CD4-positive, CD25-positive, alpha-beta regulatory T cell (primary cell): ENCODE measurements around the gene TFAP2C. TPM values are rescaled to one million over a fixed set of nuclear protein-coding genes. Genes with fewer than 3 reads are reported as not detected.

ENCODE experiments used
- ATAC-seq, 2 donors: fragments of 150-1000 bp; cut with Tn5 transposase; one replicate each; pipeline ENCODE4 v1.10.0; 2021; ENCODE audit warnings: low read depth in 2 of 2, moderate number of reproducible peaks in 2 of 2, moderate library complexity in 1 of 2
- DNase-seq, 3 donors: peaks; one replicate each; pipeline versions ENCODE4 v3.0.0 to v3.0.0-alpha.2; 2012 to 2022; ENCODE audit warnings: mixed read lengths in 1 of 3
- H3K27ac ChIP-seq: one replicate; pipeline ENCODE4 v1.7.0; 2013; ENCODE audit warnings: mild to moderate bottlenecking, low read length; ENCODE audit not compliant: insufficient read depth, poor library complexity, severe bottlenecking
- H3K27me3 ChIP-seq: one replicate; pipeline ENCODE4 v1.7.0; 2013; ENCODE audit warnings: low read length; ENCODE audit not compliant: control insufficient read depth, insufficient read depth
- H3K36me3 ChIP-seq: one replicate; pipeline ENCODE4 v1.7.0; 2013; ENCODE audit warnings: mild to moderate bottlenecking, low read length, moderate library complexity; ENCODE audit not compliant: control insufficient read depth, insufficient read depth
- H3K4me1 ChIP-seq: 2 replicates; pipeline ENCODE4 v1.7.0; 2013; ENCODE audit warnings: mild to moderate bottlenecking, low read length; ENCODE audit not compliant: insufficient read depth, control insufficient read depth, poor library complexity, severe bottlenecking
- H3K4me3 ChIP-seq: one replicate; pipeline ENCODE4 v1.7.0; 2013; ENCODE audit warnings: low read depth, mild to moderate bottlenecking, low read length, moderate library complexity
- H3K9me3 ChIP-seq, 2 experiments: 1 replicate in 1 of 2; 2 replicates in 1 of 2; pipeline ENCODE4 v1.7.0; 2013; ENCODE audit warnings: low read length in 2 of 2, mild to moderate bottlenecking in 1 of 2, moderate library complexity in 1 of 2; ENCODE audit not compliant: control insufficient read depth in 2 of 2
- H3K27ac Mint-ChIP-seq, 3 donors: one replicate each; pipeline ENCODE4 v1.8.0; 2020 to 2022; ENCODE audit warnings: mild to moderate bottlenecking in 3 of 3, mixed read lengths in 3 of 3, moderate library complexity in 2 of 3
- H3K27me3 Mint-ChIP-seq: one replicate; pipeline ENCODE4 v1.8.0; 2022; ENCODE audit warnings: mild to moderate bottlenecking, mixed read lengths
- H3K36me3 Mint-ChIP-seq: one replicate; pipeline ENCODE4 v1.8.0; 2020; ENCODE audit warnings: mixed read lengths
- H3K4me1 Mint-ChIP-seq, 4 donors: one replicate each; pipeline ENCODE4 v1.8.0; 2020 to 2022; ENCODE audit warnings: mixed read lengths in 4 of 4, mild to moderate bottlenecking in 1 of 4
- H3K4me3 Mint-ChIP-seq, 4 donors: one replicate each; pipeline ENCODE4 v1.8.0; 2020 to 2022; ENCODE audit warnings: mild to moderate bottlenecking in 4 of 4, mixed read lengths in 4 of 4, moderate library complexity in 3 of 4
- H3K9me3 Mint-ChIP-seq, 7 donors: one replicate each; pipeline ENCODE4 v1.8.0; 2020 to 2022; ENCODE audit warnings: mixed read lengths in 7 of 7, mild to moderate bottlenecking in 3 of 7, moderate library complexity in 2 of 7
- polyA plus RNA-seq, 4 donors: library from polyadenylated mRNA; unstranded; fragments of 300-500 nt; fragmentation: Illumina TruSeq; gene quantifications; one replicate each; pipeline ENCODE4 v1.2.3, GENCODE V29; 2021
- total RNA-seq: library from RNA; stranded (reverse); gene quantifications from one replicate; pipeline ENCODE4 v1.2.3, GENCODE V29; 2022

TFAP2C gene
- total RNA-seq: not detected
- polyA plus RNA-seq: not detected

- DNase-seq (peak in 1 of 3 donors; percentile 18), ATAC-seq (no peak)
- H3K4me3 Mint-ChIP-seq: peak within 1 kb of the TSS in 2 of 4 donors; percentile 26 to 43
- Histone ChIP-seq H3K36me3 (no peaks in the 10 kb centered on the region), H3K4me3 (no peak within 1 kb of the TSS), H3K9me3 (no peaks in the 10 kb centered on the region), H3K4me1 (peaks cover 10% of the 10 kb centered on the region), H3K27me3 (peaks cover 15% of the 10 kb centered on the region), H3K27ac (no peak within 1 kb of the TSS)
- H3K27me3 Mint-ChIP-seq: peaks cover 68% of the 10 kb centered on the region
- H3K9me3 Mint-ChIP-seq: no peaks in the 10 kb centered on the region
- peaks cover 0 to 14% (median 3%) of the 10 kb centered on the region in 4 donors for H3K4me1 Mint-ChIP-seq
- no peak within 1 kb of the TSS for H3K27ac Mint-ChIP-seq
- H3K36me3 Mint-ChIP-seq: no peaks in the 10 kb centered on the region
Observed at GRCh38 chr20:56628873-56629463, at the start of gene TFAP2C. Gene TFAP2C (plus strand): TSS chr20:56629306. CDS start chr20:56629545, 239 bp downstream.

- DNase-seq: no peak
- Mint-ChIP-seq H3K27me3 (peaks cover 6% of the 10 kb centered on the region), H3K27ac (no peak overlapping the region)
Observed at GRCh38 chr20:56580226-56580625, 48.9 kb upstream of the TFAP2C start.

GRCh38 chr20:56581701-56582100 is 47.4 kb upstream of the TFAP2C start:
- H3K27ac Mint-ChIP-seq: no peak overlapping the region
- no peaks in the 10 kb centered on the region for H3K36me3 Mint-ChIP-seq
- peaks cover 6% of the 10 kb centered on the region for H3K27me3 Mint-ChIP-seq
- no peaks in the 10 kb centered on the region for H3K4me1 Mint-ChIP-seq
- no peaks in the 10 kb centered on the region for H3K9me3 ChIP-seq
- no peak overlapping the region for H3K27ac ChIP-seq
- H3K27me3 ChIP-seq: no peaks in the 10 kb centered on the region
- no peak overlapping the region for H3K4me3 Mint-ChIP-seq
- no peak overlapping the region for H3K4me3 ChIP-seq
- DNase-seq (no peak), ATAC-seq (no peak)
- no peaks in the 10 kb centered on the region for H3K4me1 ChIP-seq
- no peaks in the 10 kb centered on the region for H3K36me3 ChIP-seq
- no peaks in the 10 kb centered on the region for H3K9me3 Mint-ChIP-seq

More at GRCh38 chr20:56580226-56580625, 48.9 kb upstream of the TFAP2C start:
- Histone ChIP-seq H3K27me3 (no peaks in the 10 kb centered on the region), H3K9me3 (no peaks in the 10 kb centered on the region), H3K27ac (no peak overlapping the region), H3K4me3 (no peak overlapping the region), H3K4me1 (no peaks in the 10 kb centered on the region), H3K36me3 (no peaks in the 10 kb centered on the region)
- ATAC-seq: no peak
- H3K36me3 Mint-ChIP-seq: no peaks in the 10 kb centered on the region
- H3K4me3 Mint-ChIP-seq: no peak overlapping the region
- H3K9me3 Mint-ChIP-seq: no peaks in the 10 kb centered on the region
- no peaks in the 10 kb centered on the region for H3K4me1 Mint-ChIP-seq

DNA sequence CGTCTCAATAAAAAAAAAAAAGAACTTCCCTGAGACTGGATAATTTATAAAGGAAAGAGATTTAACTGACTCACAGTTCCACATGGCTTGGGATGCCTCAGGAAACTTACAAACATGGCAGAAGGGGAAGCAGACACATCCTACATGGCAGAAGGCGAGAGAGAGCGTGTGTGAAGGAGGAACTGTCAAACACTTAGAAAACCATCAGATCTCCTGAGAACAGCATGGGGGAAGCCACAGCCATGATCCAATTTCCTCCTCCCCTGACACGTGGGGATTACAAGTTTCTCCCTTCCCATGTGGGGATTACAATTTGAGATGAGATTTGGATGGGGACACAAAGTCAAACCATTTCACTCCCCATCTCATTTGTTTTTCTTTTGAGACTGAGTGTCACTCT is 46.6 kb upstream of the TFAP2C start:
- DNase-seq (no peak), ATAC-seq (no peak)
- Histone ChIP-seq H3K27me3 (no peaks in the 10 kb centered on the region), H3K9me3 (no peaks in the 10 kb centered on the region), H3K36me3 (no peaks in the 10 kb centered on the region), H3K27ac (no peak overlapping the region), H3K4me3 (no peak overlapping the region), H3K4me1 (no peaks in the 10 kb centered on the region)
- Mint-ChIP-seq H3K4me3 (no peak overlapping the region), H3K27me3 (peaks cover 6% of the 10 kb centered on the region), H3K4me1 (no peaks in the 10 kb centered on the region), H3K27ac (no peak overlapping the region), H3K9me3 (no peaks in the 10 kb centered on the region), H3K36me3 (no peaks in the 10 kb centered on the region)

DNA sequence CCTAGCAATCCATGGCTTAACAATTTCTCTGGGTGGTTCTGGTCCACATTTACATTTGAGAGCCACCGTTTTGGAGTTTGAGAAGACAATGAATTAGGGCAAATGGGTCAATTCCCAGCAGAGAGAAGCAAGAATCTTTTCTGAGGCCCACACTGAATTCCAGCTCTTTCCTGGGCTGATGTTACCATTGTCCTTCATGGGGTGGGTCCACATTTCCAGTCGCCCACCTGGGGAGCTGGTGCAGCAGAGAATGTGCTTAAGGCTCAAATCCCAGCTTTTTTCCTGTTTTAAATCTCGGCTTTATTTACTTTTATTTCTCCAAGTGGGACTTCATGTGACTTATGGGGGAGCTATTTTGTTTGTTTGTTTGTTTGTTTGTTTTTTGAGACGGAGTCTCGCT is 44.2 kb upstream of the TFAP2C start:
- H3K4me1 Mint-ChIP-seq: no peaks in the 10 kb centered on the region
- H3K4me1 ChIP-seq: no peaks in the 10 kb centered on the region
- ATAC-seq: no peak
- no peak overlapping the region for H3K4me3 ChIP-seq
- H3K27me3 ChIP-seq: no peaks in the 10 kb centered on the region
- no peaks in the 10 kb centered on the region for H3K36me3 ChIP-seq
- no peak overlapping the region for H3K27ac ChIP-seq
- H3K27ac Mint-ChIP-seq: no peak overlapping the region
- peaks cover 0 to 1% (median 0%) of the 10 kb centered on the region in 7 donors for H3K9me3 Mint-ChIP-seq
- H3K36me3 Mint-ChIP-seq: no peaks in the 10 kb centered on the region
- H3K4me3 Mint-ChIP-seq: no peak overlapping the region
- H3K27me3 Mint-ChIP-seq: peaks cover 6% of the 10 kb centered on the region
- H3K9me3 ChIP-seq: no peaks in the 10 kb centered on the region
- no peak for DNase-seq

DNA sequence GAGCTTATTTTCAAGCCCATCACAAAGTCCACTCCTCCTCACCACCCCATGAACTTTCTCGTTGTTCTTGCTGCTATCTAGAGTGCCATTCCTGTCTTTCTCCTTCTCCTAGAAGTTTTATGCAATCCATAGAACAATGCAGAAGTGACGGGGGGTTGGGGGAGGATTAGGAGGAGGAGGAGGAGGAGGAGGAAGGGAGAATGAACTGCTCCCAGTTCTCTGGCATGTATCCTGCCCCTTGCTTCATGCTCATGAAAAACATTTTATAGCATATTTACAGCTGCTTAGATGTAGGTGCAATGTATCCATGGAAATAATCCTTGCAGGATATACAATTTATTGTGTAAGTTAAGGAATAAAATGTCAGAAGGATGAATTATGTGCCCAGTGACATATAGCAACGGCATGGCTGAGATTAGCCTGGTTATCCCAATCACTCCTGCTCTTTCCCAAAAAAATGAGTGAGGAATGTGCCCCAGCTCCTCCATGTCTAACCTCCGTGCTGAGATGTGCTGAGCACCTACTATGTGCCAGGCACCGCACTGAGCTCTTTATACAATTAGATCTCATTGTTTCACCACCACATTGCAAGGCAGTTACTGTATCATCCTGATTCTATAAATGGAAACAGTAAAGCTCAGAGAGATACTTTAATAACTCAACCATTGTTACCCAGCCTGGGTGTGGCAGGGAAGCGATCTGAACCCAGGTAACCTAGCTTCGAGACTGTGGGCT is 41.6 kb upstream of the TFAP2C start:
- H3K27me3 ChIP-seq: no peaks in the 10 kb centered on the region
- H3K4me3 Mint-ChIP-seq: no peak overlapping the region
- ATAC-seq: no peak

DNA sequence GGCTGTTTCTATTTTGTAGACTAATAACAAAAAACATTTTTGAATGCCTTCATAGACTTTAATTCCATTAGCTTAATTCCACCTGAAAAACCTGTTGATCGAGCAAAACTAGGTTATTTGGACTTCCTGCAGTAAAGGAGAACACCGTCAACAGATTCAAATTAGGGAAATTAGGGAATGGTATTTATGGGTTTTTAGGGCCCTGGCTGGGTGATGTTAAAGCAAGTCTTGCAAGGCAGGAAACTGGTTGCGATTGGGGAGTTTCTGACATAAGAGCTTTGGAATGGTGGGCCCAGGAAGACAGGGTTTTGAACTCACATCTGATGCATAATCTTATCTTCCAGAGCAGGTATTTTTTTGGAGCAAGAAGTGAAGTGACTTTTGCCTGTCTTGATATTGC is 40.1 kb upstream of the TFAP2C start:
- no peaks in the 10 kb centered on the region for H3K27me3 Mint-ChIP-seq
- H3K36me3 Mint-ChIP-seq: no peaks in the 10 kb centered on the region
- ATAC-seq (no peak), DNase-seq (no peak)
- H3K4me3 ChIP-seq: no peak overlapping the region
- H3K4me3 Mint-ChIP-seq: no peak overlapping the region
- no peaks in the 10 kb centered on the region for H3K27me3 ChIP-seq
- no peaks in the 10 kb centered on the region for H3K4me1 Mint-ChIP-seq
- no peak overlapping the region for H3K27ac ChIP-seq
- no peak overlapping the region for H3K27ac Mint-ChIP-seq
- no peaks in the 10 kb centered on the region for H3K36me3 ChIP-seq
- peaks cover 0 to 1% (median 0%) of the 10 kb centered on the region in 7 donors for H3K9me3 Mint-ChIP-seq
- no peaks in the 10 kb centered on the region for H3K4me1 ChIP-seq
- no peaks in the 10 kb centered on the region for H3K9me3 ChIP-seq

More for the DNA sequence above, 41.6 kb upstream of the TFAP2C start:
- no peak overlapping the region for H3K4me3 ChIP-seq
- no peaks in the 10 kb centered on the region for H3K36me3 ChIP-seq
- Mint-ChIP-seq H3K9me3 (peaks cover 0 to 1% (median 0%) of the 10 kb centered on the region in 7 donors), H3K27ac (no peak overlapping the region), H3K27me3 (peaks cover 6% of the 10 kb centered on the region), H3K4me1 (no peaks in the 10 kb centered on the region), H3K36me3 (no peaks in the 10 kb centered on the region)
- H3K9me3 ChIP-seq: no peaks in the 10 kb centered on the region
- H3K27ac ChIP-seq: no peak overlapping the region
- no peak for DNase-seq
- H3K4me1 ChIP-seq: no peaks in the 10 kb centered on the region

GRCh38 chr20:56589633-56590032 is 39.5 kb upstream of the TFAP2C start:
- no peaks in the 10 kb centered on the region for H3K36me3 ChIP-seq
- Mint-ChIP-seq H3K4me3 (no peak overlapping the region), H3K27me3 (no peaks in the 10 kb centered on the region), H3K9me3 (peaks cover 0 to 1% (median 0%) of the 10 kb centered on the region in 7 donors), H3K4me1 (no peaks in the 10 kb centered on the region), H3K36me3 (no peaks in the 10 kb centered on the region), H3K27ac (no peak overlapping the region)
- H3K9me3 ChIP-seq: no peaks in the 10 kb centered on the region
- no peak overlapping the region for H3K4me3 ChIP-seq
- H3K27ac ChIP-seq: no peak overlapping the region
- ATAC-seq (no peak), DNase-seq (no peak)
- H3K27me3 ChIP-seq: no peaks in the 10 kb centered on the region
- no peaks in the 10 kb centered on the region for H3K4me1 ChIP-seq
